Motor neuron (in vitro differentiated cells): ENCODE data around the gene THSD7A. TPM values are rescaled to one million over a fixed set of nuclear protein-coding genes. Genes with fewer than 3 reads are reported as not detected.

Experiments used
- ATAC-seq, 8 experiments: fragments of 200-7000 bp; cut with Tn5 transposase; replicated peaks in 6 of 8; 2 replicates each; pipeline ENCODE4 v1.8.0; 2021; ENCODE audit warnings: mild to moderate bottlenecking in 8 of 8, moderate library complexity in 8 of 8
- H3K27ac ChIP-seq, 2 donors: fragments of 250-450 bp; sonication (Bioruptor Pico); 2 replicates each; pipeline ENCODE4 v1.9.0; 2021; ENCODE audit warnings: antibody characterized with exemption in 2 of 2, mild to moderate bottlenecking in 2 of 2, moderate library complexity in 1 of 2
- H3K4me1 ChIP-seq, 2 donors: fragments of 250-450 bp; sonication (Bioruptor Pico); replicated peaks in 1 of 2; 2 replicates each; pipeline ENCODE4 v1.6.1; 2021; ENCODE audit warnings: antibody characterized with exemption in 2 of 2, mild to moderate bottlenecking in 2 of 2, moderate library complexity in 1 of 2
- H3K4me3 ChIP-seq, 5 donors: fragments of 250-450 bp; sonication (Bioruptor Pico); 2 replicates each; pipeline ENCODE4 v1.9.0; 2021; ENCODE audit warnings: antibody characterized with exemption in 5 of 5, mild to moderate bottlenecking in 5 of 5, moderate library complexity in 4 of 5
- WGBS, 10 experiments: fragments of 450-650 bp; shearing (Covaris generic); methylation state at CpG; one replicate each; pipeline ENCODE4 v1.0.0; 2022; 5-methylcytosine and 5-hydroxymethylcytosine counted together
- in situ Hi-C, 9 experiments: fragments of 400-800 bp; cut with MboI; loops; one replicate each; pipeline ENCODE4 v1.15.0; 2021; ENCODE audit warnings: low sequenced_read_pairs in 9 of 9, low pct_unique_long_range_greater_than_20kb in 2 of 9; ENCODE audit not compliant: unreplicated experiment in 9 of 9
- total RNA-seq, 8 experiments: library from RNA; unstranded; fragments of 300-600 nt; gene quantifications; 2 replicates each; pipeline versions ENCODE4 v1.2.3 to v1.2.4, GENCODE V29; 2022

The THSD7A gene
- total RNA-seq, 8 experiments from 2014 or later = 1.1 to 24.7 (median 9.6) TPM

- ATAC-seq = no peak
- in situ Hi-C loops = no loop called here
- WGBS, 10 experiments = 43 to 100% (median 84%) methylated on average over 2 to 7 of the region's 7 CpGs
- Histone ChIP-seq H3K4me3 (no peak overlapping the region), H3K4me1 (peaks cover 3 to 9% of the 10 kb centered on the region in 2 donors), H3K27ac (no peak overlapping the region)
Measured at GRCh38 chr7:11667071-11667809, 164.8 kb downstream of the THSD7A start.

GRCh38 chr7:11665357-11665756, 166.6 kb downstream of the THSD7A start:
- 11 to 71% (median 45%) methylated on average over 1 to 3 of the region's 3 CpGs for WGBS, 10 experiments
- peak in 2 of 8 experiments; percentile 31 to 52 for ATAC-seq
- H3K4me1 ChIP-seq = peaks cover 3 to 9% of the 10 kb centered on the region in 2 donors
- in situ Hi-C loops = no loop called here
- H3K4me3 ChIP-seq = no peak overlapping the region
- no peak overlapping the region for H3K27ac ChIP-seq

- Histone ChIP-seq H3K4me3 (no peak overlapping the region), H3K27ac (no peak overlapping the region), H3K4me1 (peaks cover 8 to 17% of the 10 kb centered on the region in 2 donors)
- in situ Hi-C loops = no loop called here
- peak in 3 of 8 experiments; percentile 20 to 85 (median 27) for ATAC-seq
- WGBS, 10 experiments = 29 to 100% (median 100%) methylated on average over 1 of the region's 1 CpG; no CpG with 5 or more reads in 2 of the 10 experiments
Measured at GRCh38 chr7:11655642-11656041, 176.4 kb downstream of the THSD7A start.

GRCh38 chr7:11655163-11655562, 176.8 kb downstream of the THSD7A start:
- ATAC-seq = peak in 1 of 8 experiments; percentile 26
- H3K4me1 ChIP-seq = peaks cover 8 to 17% of the 10 kb centered on the region in 2 donors
- in situ Hi-C loops = no loop called here
- H3K4me3 ChIP-seq = no peak overlapping the region
- H3K27ac ChIP-seq = no peak overlapping the region

DNA sequence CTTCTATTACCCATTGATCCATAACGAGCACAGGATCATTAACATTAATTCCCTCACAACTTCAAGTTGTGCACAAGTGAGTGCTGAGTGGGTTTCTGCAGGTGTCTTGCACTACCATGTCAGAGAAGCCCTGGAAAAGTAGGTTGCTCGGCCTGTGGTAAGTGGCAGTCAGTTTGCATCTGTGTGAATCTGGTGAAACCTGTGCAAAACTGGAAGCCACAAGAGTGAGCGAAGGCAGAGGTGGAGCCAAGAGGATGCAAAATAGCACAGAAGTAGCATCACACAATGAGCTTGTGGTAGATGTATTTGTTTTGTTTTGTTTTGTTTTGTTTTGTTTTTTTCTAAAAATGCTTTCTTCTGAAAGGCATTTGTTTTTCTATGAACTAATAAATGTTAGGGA, 181.5 kb downstream of the THSD7A start:
- WGBS, 10 experiments = 24 to 93% (median 86%) methylated on average over 2 to 3 of the region's 3 CpGs; no CpG with 5 or more reads in 3 of the 10 experiments
- no peak for ATAC-seq
- in situ Hi-C loops = no loop called here
- Histone ChIP-seq H3K27ac (no peak overlapping the region), H3K4me3 (no peak overlapping the region), H3K4me1 (no peaks in the 10 kb centered on the region)

DNA sequence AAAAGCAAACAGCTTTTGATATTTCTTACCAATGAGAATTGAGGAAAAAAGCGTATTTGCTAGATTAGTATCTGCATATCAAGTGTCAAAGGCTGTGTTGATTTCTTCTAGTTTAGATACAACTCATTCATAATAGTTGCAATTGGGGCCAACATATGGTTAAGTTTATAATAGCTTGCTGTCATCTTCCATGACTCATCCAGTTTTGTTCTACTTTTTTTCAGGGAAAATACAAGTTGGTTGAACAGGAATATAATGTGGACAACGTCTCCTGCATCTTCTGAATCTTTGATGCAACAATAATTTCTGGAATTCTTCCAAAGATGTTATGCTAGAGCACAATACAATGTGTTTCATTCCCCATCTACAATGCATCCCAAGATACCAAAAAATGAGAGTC, 182.0 kb downstream of the THSD7A start:
- Histone ChIP-seq H3K4me1 (no peaks in the 10 kb centered on the region), H3K4me3 (no peak overlapping the region), H3K27ac (no peak overlapping the region)
- ATAC-seq = no peak
- in situ Hi-C loops = no loop called here
- WGBS, 10 experiments = 0 to 90% (median 57%) methylated on average over 1 to 2 of the region's 2 CpGs; no CpG with 5 or more reads in 1 of the 10 experiments

GRCh38 chr7:11648980-11649379, 183.0 kb downstream of the THSD7A start:
- in situ Hi-C loops = no loop called here
- ATAC-seq = no peak

DNA sequence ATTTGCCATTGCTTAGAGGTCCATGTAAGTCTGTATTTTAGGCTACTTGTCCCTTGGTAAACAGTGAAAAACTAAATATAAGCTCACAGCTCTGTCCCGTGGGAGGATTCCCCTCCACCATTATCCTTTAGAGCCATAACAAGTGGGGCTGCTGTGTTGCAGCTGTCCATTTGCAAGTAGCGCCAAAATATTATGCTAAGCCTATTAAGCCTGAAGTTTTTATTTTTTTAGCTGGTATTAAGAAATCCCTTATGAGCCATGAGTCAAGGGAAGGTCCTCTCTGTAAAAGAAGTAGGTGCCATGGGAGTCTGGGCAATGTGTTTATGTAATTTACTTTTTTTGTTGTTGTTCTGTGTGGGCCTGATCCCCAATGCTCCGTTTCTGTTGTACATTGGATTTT, 183.9 kb downstream of the THSD7A start:
- Histone ChIP-seq H3K4me3 (no peak overlapping the region), H3K4me1 (no peaks in the 10 kb centered on the region), H3K27ac (no peak overlapping the region)
- in situ Hi-C loops = no loop called here
- ATAC-seq = no peak
- 16 to 100% (median 80%) methylated on average over 1 to 3 of the region's 3 CpGs; no CpG with 5 or more reads in 1 of the 10 experiments for WGBS, 10 experiments

More at GRCh38 chr7:11648980-11649379, 183.0 kb downstream of the THSD7A start:
- Histone ChIP-seq H3K4me3 (no peak overlapping the region), H3K4me1 (no peaks in the 10 kb centered on the region), H3K27ac (no peak overlapping the region)

- in situ Hi-C loops = no loop called here
- 0 to 88% (median 80%) methylated on average over 1 to 2 of the region's 2 CpGs for WGBS, 10 experiments
- Histone ChIP-seq H3K4me1 (no peaks in the 10 kb centered on the region), H3K4me3 (no peak overlapping the region), H3K27ac (no peak overlapping the region)
- no peak for ATAC-seq
Measured at GRCh38 chr7:11642841-11643240, 189.2 kb downstream of the THSD7A start.

DNA sequence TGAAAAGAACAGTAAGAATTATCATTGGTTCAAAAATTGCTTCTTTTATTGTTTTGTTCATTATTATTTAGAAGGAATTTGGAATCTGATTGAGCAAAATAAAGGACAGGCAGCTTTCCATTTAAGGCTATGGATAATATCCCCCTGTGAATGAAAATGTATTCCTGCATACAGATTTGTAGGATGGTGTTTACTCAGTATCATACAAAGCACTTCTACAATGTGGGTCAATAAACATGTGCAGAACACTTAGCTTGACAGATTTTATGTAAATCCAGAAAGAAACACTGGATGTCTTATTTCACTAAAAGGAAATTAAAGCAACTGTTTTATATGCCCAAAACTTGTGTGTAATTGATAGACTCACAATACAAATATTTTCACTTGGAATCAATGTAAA, 189.7 kb downstream of the THSD7A start:
- ATAC-seq = peak in 1 of 8 experiments; percentile 50
- Histone ChIP-seq H3K4me3 (no peak overlapping the region), H3K27ac (no peak overlapping the region), H3K4me1 (no peaks in the 10 kb centered on the region)
- in situ Hi-C loops = no loop called here

DNA sequence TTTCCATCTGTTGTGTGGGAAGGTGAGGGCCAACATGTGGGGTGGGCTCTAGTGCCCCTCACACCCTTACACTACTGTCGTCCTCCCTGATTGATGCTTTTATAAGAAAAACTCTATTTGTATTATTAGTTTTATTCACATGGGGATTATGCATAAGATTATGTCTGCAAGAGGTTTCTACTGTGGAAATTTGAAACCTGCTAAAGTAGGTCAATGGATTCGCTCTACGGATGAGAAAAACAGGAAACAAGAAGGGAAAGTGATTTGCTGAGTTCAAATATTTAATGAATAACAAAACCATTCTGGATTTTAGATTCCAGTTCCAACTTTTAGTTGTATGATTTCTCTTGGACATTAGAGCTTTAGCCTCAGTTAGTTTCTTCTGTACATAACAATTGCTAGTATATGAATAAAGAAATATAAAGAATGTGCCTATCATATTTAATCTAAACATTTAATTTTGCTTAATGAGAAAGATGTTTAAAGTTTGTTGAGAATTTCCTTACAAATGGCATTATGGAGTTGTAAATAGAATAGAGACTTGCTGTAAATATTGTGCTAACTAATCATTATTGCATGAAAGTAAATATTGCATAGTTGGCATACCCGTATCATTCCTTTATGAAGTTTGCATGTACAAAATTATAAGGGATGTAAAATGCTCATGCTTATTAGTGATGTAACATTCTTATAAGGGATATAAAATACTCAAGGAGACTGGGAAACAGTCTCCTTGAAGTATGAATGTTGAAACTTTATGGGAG, 193.8 kb downstream of the THSD7A start:
- in situ Hi-C loops = no loop called here
- Histone ChIP-seq H3K27ac (no peak overlapping the region), H3K4me3 (no peak overlapping the region), H3K4me1 (no peaks in the 10 kb centered on the region)
- 26 to 92% (median 63%) methylated on average over 1 to 4 of the region's 4 CpGs for whole genome bisulfite sequencing, 10 experiments
- ATAC-seq = no peak

DNA sequence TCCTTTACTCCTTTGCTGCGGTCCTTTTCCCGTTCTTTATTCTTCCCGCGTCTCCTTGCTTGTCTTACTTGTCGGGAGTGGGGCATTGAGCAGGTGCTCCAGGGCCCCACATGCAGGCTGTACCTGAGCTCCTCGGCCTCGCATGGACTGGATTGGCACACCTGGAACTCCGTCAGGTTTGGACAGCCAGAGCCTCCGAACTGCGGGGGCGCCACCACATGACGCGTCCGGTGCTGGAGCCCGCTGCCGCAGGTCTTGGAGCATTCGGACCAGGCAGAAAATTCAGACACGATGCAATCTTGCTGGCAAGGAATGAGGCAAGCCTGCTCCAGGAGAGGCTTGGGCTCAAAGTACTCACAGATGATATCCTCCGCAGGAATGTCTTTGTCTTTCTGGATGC, 195.7 kb downstream of the THSD7A start:
- H3K4me3 ChIP-seq = no peak overlapping the region
- H3K4me1 ChIP-seq = no peaks in the 10 kb centered on the region
- WGBS, 10 experiments = 87 to 100% (median 96%) methylated on average over 2 to 11 of the region's 19 CpGs; no CpG with 5 or more reads in 1 of the 10 experiments
- in situ Hi-C loops = no loop called here
- ATAC-seq = no peak
- no peak overlapping the region for H3K27ac ChIP-seq

- in situ Hi-C loops = no loop called here
- WGBS, 10 experiments = 0 to 100% (median 100%) methylated on average over 1 of the region's 1 CpG; no CpG with 5 or more reads in 2 of the 10 experiments
- ATAC-seq = no peak
- Histone ChIP-seq H3K27ac (no peak overlapping the region), H3K4me1 (no peaks in the 10 kb centered on the region), H3K4me3 (no peak overlapping the region)
Measured at GRCh38 chr7:11633310-11633709, 198.7 kb downstream of the THSD7A start.
